Measurements from ENCODE around the gene RRBP1.

Gene RRBP1

GRCh38 chr20:17679941-17680835, 1.9 kb downstream of the RRBP1 start:
- no peaks in the 10 kb centered on the region for H3K9me2 ChIP-seq (replicated peaks; ENCODE audit: insufficient read depth, low read length)
- H3F3A ChIP-seq (ENCODE audit: insufficient read depth, low read length): peaks cover 5% of the 10 kb centered on the region; the same call in 1 of the 2 replicates
- H3K27me3 ChIP-seq (replicated peaks; ENCODE audit: insufficient read depth, low read length): no peaks in the 10 kb centered on the region
- no peak overlapping the region for H2AFZ ChIP-seq (ENCODE audit: low read length)
- H4K20me1 ChIP-seq (ENCODE audit: insufficient read depth, low read length): peaks cover 56% of the 10 kb centered on the region
- peak overlapping the region; percentile 89 for H3K9ac ChIP-seq (ENCODE audit: low read length)
- peak overlapping the region; percentile 83 for H3K4me2 ChIP-seq (ENCODE audit: low read depth, low read length)
- no peak for DNase-seq
- peaks cover 27% of the 10 kb centered on the region for H3K4me1 ChIP-seq (ENCODE audit: low read length)
- H3K36me3 ChIP-seq (replicated peaks; ENCODE audit: insufficient read depth, low read length): peaks cover 12% of the 10 kb centered on the region
- peak overlapping the region; percentile 41; the same call in 1 of the 2 replicates for H3K27ac ChIP-seq (ENCODE audit: low read length)
- H3K9me3 ChIP-seq (replicated peaks; ENCODE audit: insufficient read depth, low read length): no peaks in the 10 kb centered on the region
- TF ChIP-seq EZH2phosphoT487 (IDR thresholded peaks at IDR 0.05; ENCODE audit: low read length): no peak
- TF ChIP-seq, protein P1, sequence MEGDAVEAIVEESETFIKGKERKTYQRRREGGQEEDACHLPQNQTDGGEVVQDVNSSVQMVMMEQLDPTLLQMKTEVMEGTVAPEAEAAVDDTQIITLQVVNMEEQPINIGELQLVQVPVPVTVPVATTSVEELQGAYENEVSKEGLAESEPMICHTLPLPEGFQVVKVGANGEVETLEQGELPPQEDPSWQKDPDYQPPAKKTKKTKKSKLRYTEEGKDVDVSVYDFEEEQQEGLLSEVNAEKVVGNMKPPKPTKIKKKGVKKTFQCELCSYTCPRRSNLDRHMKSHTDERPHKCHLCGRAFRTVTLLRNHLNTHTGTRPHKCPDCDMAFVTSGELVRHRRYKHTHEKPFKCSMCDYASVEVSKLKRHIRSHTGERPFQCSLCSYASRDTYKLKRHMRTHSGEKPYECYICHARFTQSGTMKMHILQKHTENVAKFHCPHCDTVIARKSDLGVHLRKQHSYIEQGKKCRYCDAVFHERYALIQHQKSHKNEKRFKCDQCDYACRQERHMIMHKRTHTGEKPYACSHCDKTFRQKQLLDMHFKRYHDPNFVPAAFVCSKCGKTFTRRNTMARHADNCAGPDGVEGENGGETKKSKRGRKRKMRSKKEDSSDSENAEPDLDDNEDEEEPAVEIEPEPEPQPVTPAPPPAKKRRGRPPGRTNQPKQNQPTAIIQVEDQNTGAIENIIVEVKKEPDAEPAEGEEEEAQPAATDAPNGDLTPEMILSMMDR (IDR thresholded peaks at IDR 0.05; ENCODE audit: low read length): no peak
- TF ChIP-seq EZH2 (optimal IDR thresholded peaks at IDR 0.05; ENCODE audit: low read depth, low read length): no peak
- H3K4me3 ChIP-seq (ENCODE audit: low read length): peak overlapping the region; percentile 95
- peaks cover 60% of the 10 kb centered on the region for H3K79me2 ChIP-seq (ENCODE audit: low read length)

GRCh38 chr20:17678886-17679285, 3.2 kb downstream of the RRBP1 start:
- H4K20me1 ChIP-seq (ENCODE audit: insufficient read depth, low read length): peaks cover 69% of the 10 kb centered on the region

GRCh38 chr20:17678295-17678694, 3.7 kb downstream of the RRBP1 start:
- no peaks in the 10 kb centered on the region for H3K9me2 ChIP-seq (replicated peaks; ENCODE audit: insufficient read depth, low read length)
- peaks cover 5% of the 10 kb centered on the region; the same call in 1 of the 2 replicates for H3F3A ChIP-seq (ENCODE audit: insufficient read depth, low read length)
- DNase-seq: no peak
- no peak overlapping the region for H2AFZ ChIP-seq (ENCODE audit: low read length)
- H3K27me3 ChIP-seq (replicated peaks; ENCODE audit: insufficient read depth, low read length): no peaks in the 10 kb centered on the region
- H3K36me3 ChIP-seq (replicated peaks; ENCODE audit: insufficient read depth, low read length): peaks cover 12% of the 10 kb centered on the region
- no peak overlapping the region for H3K9ac ChIP-seq (ENCODE audit: low read length)
- H3K79me2 ChIP-seq (ENCODE audit: low read length): peaks cover 79% of the 10 kb centered on the region
- H3K9me3 ChIP-seq (replicated peaks; ENCODE audit: insufficient read depth, low read length): no peaks in the 10 kb centered on the region
- H3K4me2 ChIP-seq (ENCODE audit: low read depth, low read length): no peak overlapping the region
- TF ChIP-seq EZH2phosphoT487 (IDR thresholded peaks at IDR 0.05; ENCODE audit: low read length) (no peak), EZH2 (optimal IDR thresholded peaks at IDR 0.05; ENCODE audit: low read depth, low read length) (no peak)
- TF ChIP-seq, protein P1 (IDR thresholded peaks at IDR 0.05; ENCODE audit: low read length): no peak
- H3K4me1 ChIP-seq (ENCODE audit: low read length): peaks cover 34% of the 10 kb centered on the region
- H3K4me3 ChIP-seq (ENCODE audit: low read length): no peak overlapping the region
- H4K20me1 ChIP-seq (ENCODE audit: insufficient read depth, low read length): peaks cover 74% of the 10 kb centered on the region
- no peak overlapping the region for H3K27ac ChIP-seq (ENCODE audit: low read length)

More at GRCh38 chr20:17678886-17679285, 3.2 kb downstream of the RRBP1 start:
- DNase-seq: no peak
- Histone ChIP-seq H3K9me2 (replicated peaks; ENCODE audit: insufficient read depth, low read length) (no peaks in the 10 kb centered on the region), H3K4me3 (ENCODE audit: low read length) (0 out of 2 replicates have a peak overlapping the region, but pooled peaks have one; percentile 1), H3K4me2 (ENCODE audit: low read depth, low read length) (peak overlapping the region; percentile 83; the same call in 1 of the 2 replicates), H3F3A (ENCODE audit: insufficient read depth, low read length) (peaks cover 5% of the 10 kb centered on the region; the same call in 1 of the 2 replicates), H3K27ac (ENCODE audit: low read length) (no peak overlapping the region), H3K36me3 (replicated peaks; ENCODE audit: insufficient read depth, low read length) (peaks cover 12% of the 10 kb centered on the region), H3K27me3 (replicated peaks; ENCODE audit: insufficient read depth, low read length) (no peaks in the 10 kb centered on the region), H3K9ac (ENCODE audit: low read length) (no peak overlapping the region), H3K79me2 (ENCODE audit: low read length) (peaks cover 73% of the 10 kb centered on the region), H2AFZ (ENCODE audit: low read length) (no peak overlapping the region), H3K9me3 (replicated peaks; ENCODE audit: insufficient read depth, low read length) (no peaks in the 10 kb centered on the region), H3K4me1 (ENCODE audit: low read length) (peaks cover 34% of the 10 kb centered on the region)
- no peak for TF ChIP-seq EZH2 (optimal IDR thresholded peaks at IDR 0.05; ENCODE audit: low read depth, low read length)
- no peak for TF ChIP-seq EZH2phosphoT487 (IDR thresholded peaks at IDR 0.05; ENCODE audit: low read length)
- TF ChIP-seq, protein P1 (IDR thresholded peaks at IDR 0.05; ENCODE audit: low read length): no peak
